Gastrocnemius medialis (tissue), 4 donors: ENCODE results near the gene MMP17. TPM values are rescaled to one million over a fixed set of nuclear protein-coding genes. Genes with fewer than 3 reads are reported as not detected.
"Not testable (repeated sequence)": the region's sequence is repeated elsewhere in the genome, so short reads cannot be mapped to it uniquely, and the experiment has no call there.

Experiments used
- ATAC-seq, 2 donors: fragments of 150-250 bp; one replicate each; pipeline ENCODE4 v1.9.1; 2016
- DNase-seq, 2 donors: peaks; one replicate each; pipeline ENCODE4 v3.0.0-alpha.2; 2019
- H3K27ac ChIP-seq, 4 donors: fragments of 200-600 bp; sonication (generic); 1 replicate in 1 of 4; 2 replicates in 3 of 4; pipeline ENCODE4 v1.5.1; 2016 to 2018; ENCODE audit warnings: mild to moderate bottlenecking in 2 of 4, moderate library complexity in 1 of 4
- H3K27me3 ChIP-seq, 3 donors: fragments of 200-600 bp; sonication (generic) in 2 of 3; 1 replicate in 1 of 3; 2 replicates in 2 of 3; pipeline versions ENCODE4 v1.5.1 to v1.6.0; 2016 to 2019; ENCODE audit warnings: mild to moderate bottlenecking in 1 of 3, moderate library complexity in 1 of 3
- H3K36me3 ChIP-seq, 2 donors: fragments of 200-600 bp; sonication (generic) in 1 of 2; one replicate each; pipeline ENCODE4 v1.5.1; 2017 to 2018
- H3K4me1 ChIP-seq, 2 donors: fragments of 200-600 bp; sonication (generic) in 1 of 2; one replicate each; pipeline ENCODE4 v1.5.1; 2016 to 2017; ENCODE audit warnings: mild to moderate bottlenecking in 2 of 2
- H3K4me3 ChIP-seq, 4 donors: fragments of 200-600 bp; sonication (generic) in 3 of 4; 1 replicate in 1 of 4; 2 replicates in 3 of 4; pipeline ENCODE4 v1.5.1; 2016 to 2019; ENCODE audit warnings: mild to moderate bottlenecking in 2 of 4
- H3K9me3 ChIP-seq, 3 donors: fragments of 200-600 bp; sonication (generic) in 2 of 3; 1 replicate in 1 of 3; 2 replicates in 2 of 3; pipeline ENCODE4 v1.5.1; 2016 to 2019
- CTCF ChIP-seq, 5 experiments: fragments of 450-650 bp in 3 of 5; fragments of 200-600 bp in 2 of 5; sonication (generic) in 2 of 5; IDR thresholded peaks in 4 of 5; conservative IDR thresholded peaks in 1 of 5; 1 replicate in 4 of 5; 2 replicates in 1 of 5; pipeline ENCODE4 v1.5.1; 2016 to 2019; ENCODE audit warnings: antibody characterized with exemption in 5 of 5, mild to moderate bottlenecking in 3 of 5, moderate library complexity in 3 of 5
- POLR2A ChIP-seq, 2 donors: fragments of 450-650 bp; IDR thresholded peaks; one replicate each; pipeline ENCODE4 v1.6.1; 2017; ENCODE audit warnings: antibody characterized with exemption in 2 of 2, mild to moderate bottlenecking in 2 of 2, moderate library complexity in 2 of 2
- in situ Hi-C, 4 donors: fragments of 200-750 bp; cut with MboI; loops; one replicate each; pipeline versions ENCODE4 v1.15.0 to v1.8.0; 2017; ENCODE audit warnings: low sequenced_read_pairs in 4 of 4
- intact Hi-C: fragments of 100-400 bp; cut with DNase I; formaldehyde crosslinking; loops from one replicate; pipeline ENCODE4 v1.15.1; 2023; ENCODE audit warnings: low total_unique reads
- total RNA-seq, 4 donors: library from RNA; depleted of rRNA; stranded (reverse); fragments of >200 nt; gene quantifications; one replicate each; pipeline versions ENCODE4 v1.1.0 to v1.2.3, GENCODE V29; 2016

MMP17 gene
- total RNA-seq, 4 donors from 2014 or later, result 0.75 to 1.6 (median 1.4) TPM; not detected in 1

- H3K4me1 ChIP-seq, result no peaks in the 10 kb centered on the region
- no peaks in the 10 kb centered on the region for H3K9me3 ChIP-seq
- DNase-seq, result no peak
- H3K4me3 ChIP-seq, result no peak overlapping the region
- no peaks in the 10 kb centered on the region for H3K27me3 ChIP-seq
- in situ Hi-C loops, result no loop called here
- intact Hi-C loops, result no loop called here
- no peaks in the 10 kb centered on the region for H3K36me3 ChIP-seq
- no peak for TF ChIP-seq POLR2A (IDR thresholded peaks at IDR 0.05)
- TF ChIP-seq CTCF (IDR thresholded peaks at IDR 0.05 in 4 of 5, conservative IDR thresholded peaks at IDR 0.05 in 1 of 5), result no peak
- no peak for ATAC-seq
- H3K27ac ChIP-seq, result no peak overlapping the region
Measured at GRCh38 chr12:131871677-131872076, 43.5 kb downstream of the MMP17 start.

- Histone ChIP-seq H3K27ac (no peak overlapping the region), H3K4me1 (no peaks in the 10 kb centered on the region), H3K9me3 (no peaks in the 10 kb centered on the region), H3K36me3 (no peaks in the 10 kb centered on the region), H3K27me3 (no peaks in the 10 kb centered on the region), H3K4me3 (no peak overlapping the region)
- no peak for ATAC-seq
- TF ChIP-seq POLR2A (IDR thresholded peaks at IDR 0.05) (no peak), CTCF (IDR thresholded peaks at IDR 0.05 in 4 of 5, conservative IDR thresholded peaks at IDR 0.05 in 1 of 5) (no peak)
- intact Hi-C loops, result no loop called here
- in situ Hi-C loops, result no loop called here
- DNase-seq, result no peak
Measured at GRCh38 chr12:131872154-131873051, 44.2 kb downstream of the MMP17 start.

GRCh38 chr12:131873293-131873692, 45.1 kb downstream of the MMP17 start:
- no peak for TF ChIP-seq POLR2A (IDR thresholded peaks at IDR 0.05)
- no peak for TF ChIP-seq CTCF (IDR thresholded peaks at IDR 0.05 in 4 of 5, conservative IDR thresholded peaks at IDR 0.05 in 1 of 5)
- intact Hi-C loops, result no loop called here
- H3K27ac ChIP-seq, result no peak overlapping the region
- H3K27me3 ChIP-seq, result no peaks in the 10 kb centered on the region
- H3K4me3 ChIP-seq, result no peak overlapping the region
- no peak for DNase-seq
- ATAC-seq, result no peak
- no peaks in the 10 kb centered on the region for H3K4me1 ChIP-seq
- in situ Hi-C loops, result no loop called here
- H3K9me3 ChIP-seq, result no peaks in the 10 kb centered on the region
- no peaks in the 10 kb centered on the region for H3K36me3 ChIP-seq

GRCh38 chr12:131874972-131875371, 46.8 kb downstream of the MMP17 start:
- ATAC-seq, H3K4me3 ChIP-seq, in situ Hi-C loops, H3K4me1 ChIP-seq, H3K9me3 ChIP-seq, H3K27me3 ChIP-seq, H3K27ac ChIP-seq, H3K36me3 ChIP-seq, intact Hi-C loops, DNase-seq: not testable (repeated sequence)

GRCh38 chr12:131877216-131877615, 49.0 kb downstream of the MMP17 start:
- DNase-seq, H3K4me3 ChIP-seq, H3K27ac ChIP-seq, H3K4me1 ChIP-seq, H3K27me3 ChIP-seq, in situ Hi-C loops, H3K9me3 ChIP-seq, H3K36me3 ChIP-seq, ATAC-seq, intact Hi-C loops: not testable (repeated sequence)

- DNase-seq, H3K4me1 ChIP-seq, H3K36me3 ChIP-seq, H3K27me3 ChIP-seq, H3K4me3 ChIP-seq, H3K9me3 ChIP-seq, intact Hi-C loops, in situ Hi-C loops, ATAC-seq, H3K27ac ChIP-seq: not testable (repeated sequence)
Measured at GRCh38 chr12:131878436-131878835, 50.2 kb downstream of the MMP17 start.
